ENCODE measurements around the gene ZBTB4. TPM values are rescaled to one million over a fixed set of nuclear protein-coding genes. Genes with fewer than 3 reads are reported as not detected.
"Not testable (repeated sequence)": the region's sequence is repeated elsewhere in the genome, so short reads cannot be mapped to it uniquely, and the experiment has no call there.

Gene ZBTB4
- total and polyA plus RNA-seq, 2 experiments from 2014 or later: 3.6 to 11.2 TPM

DNA sequence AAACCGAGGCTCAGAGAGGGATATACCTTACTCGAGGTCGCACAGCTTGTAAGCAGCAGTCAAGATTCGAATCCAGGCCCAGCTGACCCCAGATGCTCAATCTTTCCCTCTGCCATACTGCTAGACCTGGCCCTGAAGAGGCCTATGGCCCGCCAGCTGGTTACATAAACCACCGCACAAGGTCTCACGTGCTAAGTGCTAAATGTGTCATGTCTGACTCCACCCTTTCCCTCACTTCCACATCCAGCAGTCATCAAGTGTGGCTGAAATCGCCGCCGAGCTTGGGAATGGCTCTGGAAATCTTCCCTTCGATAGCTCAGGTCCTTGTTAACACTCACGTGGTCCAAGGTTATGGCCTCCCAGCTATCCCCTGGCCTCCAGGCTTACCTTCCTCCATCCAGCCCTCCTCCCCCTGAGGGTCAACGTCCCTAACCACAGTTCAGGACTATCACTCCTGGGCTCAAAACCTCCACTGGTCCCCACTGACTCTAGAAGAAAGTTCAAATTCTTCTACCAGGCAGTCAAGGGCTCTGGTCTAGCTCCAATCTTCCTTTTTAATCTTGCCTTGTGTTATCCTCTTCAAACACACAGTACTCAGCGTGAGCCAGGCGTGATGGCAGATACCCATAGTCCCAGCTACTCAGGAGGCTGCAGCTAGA, 3.5 kb downstream of the ZBTB4 start (continued):
- TF ChIP-seq, protein P1, sequence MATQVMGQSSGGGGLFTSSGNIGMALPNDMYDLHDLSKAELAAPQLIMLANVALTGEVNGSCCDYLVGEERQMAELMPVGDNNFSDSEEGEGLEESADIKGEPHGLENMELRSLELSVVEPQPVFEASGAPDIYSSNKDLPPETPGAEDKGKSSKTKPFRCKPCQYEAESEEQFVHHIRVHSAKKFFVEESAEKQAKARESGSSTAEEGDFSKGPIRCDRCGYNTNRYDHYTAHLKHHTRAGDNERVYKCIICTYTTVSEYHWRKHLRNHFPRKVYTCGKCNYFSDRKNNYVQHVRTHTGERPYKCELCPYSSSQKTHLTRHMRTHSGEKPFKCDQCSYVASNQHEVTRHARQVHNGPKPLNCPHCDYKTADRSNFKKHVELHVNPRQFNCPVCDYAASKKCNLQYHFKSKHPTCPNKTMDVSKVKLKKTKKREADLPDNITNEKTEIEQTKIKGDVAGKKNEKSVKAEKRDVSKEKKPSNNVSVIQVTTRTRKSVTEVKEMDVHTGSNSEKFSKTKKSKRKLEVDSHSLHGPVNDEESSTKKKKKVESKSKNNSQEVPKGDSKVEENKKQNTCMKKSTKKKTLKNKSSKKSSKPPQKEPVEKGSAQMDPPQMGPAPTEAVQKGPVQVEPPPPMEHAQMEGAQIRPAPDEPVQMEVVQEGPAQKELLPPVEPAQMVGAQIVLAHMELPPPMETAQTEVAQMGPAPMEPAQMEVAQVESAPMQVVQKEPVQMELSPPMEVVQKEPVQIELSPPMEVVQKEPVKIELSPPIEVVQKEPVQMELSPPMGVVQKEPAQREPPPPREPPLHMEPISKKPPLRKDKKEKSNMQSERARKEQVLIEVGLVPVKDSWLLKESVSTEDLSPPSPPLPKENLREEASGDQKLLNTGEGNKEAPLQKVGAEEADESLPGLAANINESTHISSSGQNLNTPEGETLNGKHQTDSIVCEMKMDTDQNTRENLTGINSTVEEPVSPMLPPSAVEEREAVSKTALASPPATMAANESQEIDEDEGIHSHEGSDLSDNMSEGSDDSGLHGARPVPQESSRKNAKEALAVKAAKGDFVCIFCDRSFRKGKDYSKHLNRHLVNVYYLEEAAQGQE (IDR thresholded peaks at IDR 0.05; ENCODE audit: unreplicated experiment): no peak
- TF ChIP-seq POLR2AphosphoS5 (IDR thresholded peaks at IDR 0.05; ENCODE audit: low read depth): no peak
- TF ChIP-seq CREB1 (CRISPR knock-in tag; IDR thresholded peaks at IDR 0.05; ENCODE audit: low read depth): no peak
- TF ChIP-seq, protein P2, sequence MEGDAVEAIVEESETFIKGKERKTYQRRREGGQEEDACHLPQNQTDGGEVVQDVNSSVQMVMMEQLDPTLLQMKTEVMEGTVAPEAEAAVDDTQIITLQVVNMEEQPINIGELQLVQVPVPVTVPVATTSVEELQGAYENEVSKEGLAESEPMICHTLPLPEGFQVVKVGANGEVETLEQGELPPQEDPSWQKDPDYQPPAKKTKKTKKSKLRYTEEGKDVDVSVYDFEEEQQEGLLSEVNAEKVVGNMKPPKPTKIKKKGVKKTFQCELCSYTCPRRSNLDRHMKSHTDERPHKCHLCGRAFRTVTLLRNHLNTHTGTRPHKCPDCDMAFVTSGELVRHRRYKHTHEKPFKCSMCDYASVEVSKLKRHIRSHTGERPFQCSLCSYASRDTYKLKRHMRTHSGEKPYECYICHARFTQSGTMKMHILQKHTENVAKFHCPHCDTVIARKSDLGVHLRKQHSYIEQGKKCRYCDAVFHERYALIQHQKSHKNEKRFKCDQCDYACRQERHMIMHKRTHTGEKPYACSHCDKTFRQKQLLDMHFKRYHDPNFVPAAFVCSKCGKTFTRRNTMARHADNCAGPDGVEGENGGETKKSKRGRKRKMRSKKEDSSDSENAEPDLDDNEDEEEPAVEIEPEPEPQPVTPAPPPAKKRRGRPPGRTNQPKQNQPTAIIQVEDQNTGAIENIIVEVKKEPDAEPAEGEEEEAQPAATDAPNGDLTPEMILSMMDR (conservative IDR thresholded peaks at IDR 0.05; ENCODE audit: low read depth in 2 of 2): no peak
- no peak for TF ChIP-seq ZNF114 (CRISPR knock-in tag; IDR thresholded peaks at IDR 0.05)
- no peak for TF ChIP-seq JUNB (IDR thresholded peaks at IDR 0.05; ENCODE audit: unreplicated experiment)
- TF ChIP-seq, protein P3, sequence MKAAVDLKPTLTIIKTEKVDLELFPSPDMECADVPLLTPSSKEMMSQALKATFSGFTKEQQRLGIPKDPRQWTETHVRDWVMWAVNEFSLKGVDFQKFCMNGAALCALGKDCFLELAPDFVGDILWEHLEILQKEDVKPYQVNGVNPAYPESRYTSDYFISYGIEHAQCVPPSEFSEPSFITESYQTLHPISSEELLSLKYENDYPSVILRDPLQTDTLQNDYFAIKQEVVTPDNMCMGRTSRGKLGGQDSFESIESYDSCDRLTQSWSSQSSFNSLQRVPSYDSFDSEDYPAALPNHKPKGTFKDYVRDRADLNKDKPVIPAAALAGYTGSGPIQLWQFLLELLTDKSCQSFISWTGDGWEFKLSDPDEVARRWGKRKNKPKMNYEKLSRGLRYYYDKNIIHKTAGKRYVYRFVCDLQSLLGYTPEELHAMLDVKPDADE (IDR thresholded peaks at IDR 0.05): no peak
- no peak for TF ChIP-seq NANOG (IDR thresholded peaks at IDR 0.05; ENCODE audit: borderline replicate concordance)
- no peak for TF ChIP-seq STAT1 (IDR thresholded peaks at IDR 0.05; ENCODE audit: unreplicated experiment)
- TF ChIP-seq ZNF331 (CRISPR knock-in tag; IDR thresholded peaks at IDR 0.05; ENCODE audit: low read depth): no peak

DNA sequence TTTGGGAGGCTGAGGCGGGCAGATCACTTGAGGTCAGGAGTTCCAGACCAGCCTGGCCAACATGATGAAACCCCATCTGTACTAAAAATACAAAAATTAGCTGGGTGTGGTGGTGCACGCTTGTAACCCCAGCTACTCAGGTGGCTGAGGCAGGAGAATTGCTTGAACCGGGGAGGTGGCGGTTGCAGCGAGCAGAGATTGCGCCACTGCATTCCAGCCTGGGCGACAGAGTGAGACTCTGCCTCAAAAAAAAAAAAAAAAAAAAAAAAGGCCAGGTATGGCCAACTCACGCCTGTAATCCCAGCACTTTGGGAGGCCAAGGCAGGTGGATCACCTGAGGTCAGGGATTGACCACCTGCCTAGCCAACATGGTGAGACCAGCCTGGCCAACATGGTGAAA, 4.7 kb downstream of the ZBTB4 start:
- DNase-seq (ENCODE audit: low spot score); H3K36me3 Mint-ChIP-seq (ENCODE audit: low read depth); H3K27me3 ChIP-seq (ENCODE audit: insufficient read depth); H3F3A ChIP-seq (replicated peaks; ENCODE audit: low read depth); H3K4me3 ChIP-seq; H3K4me3 Mint-ChIP-seq; H3K27ac ChIP-seq (ENCODE audit: low read depth); H3K4me2 ChIP-seq; H3K4me1 ChIP-seq (ENCODE audit: insufficient read depth); H3K27ac Mint-ChIP-seq; H4K20me1 ChIP-seq (replicated peaks; ENCODE audit: insufficient read depth); H3K9me3 Mint-ChIP-seq; H3K27me3 Mint-ChIP-seq (ENCODE audit: insufficient read depth, low read depth, poor library complexity); H2AFZ ChIP-seq; H3K36me3 ChIP-seq (ENCODE audit: insufficient read depth); ATAC-seq; H3K9me2 ChIP-seq (ENCODE audit: insufficient read depth): not testable (repeated sequence)
- peaks cover 57% of the 10 kb centered on the region for H3K79me2 ChIP-seq (replicated peaks; ENCODE audit: insufficient read depth)
- peaks cover 22% of the 10 kb centered on the region for H3K4me1 Mint-ChIP-seq
